Measurements from ENCODE around the gene PRKACA.

Gene PRKACA

GRCh38 chr19:14053500-14053899 is 64.1 kb downstream of the PRKACA start:
- Histone ChIP-seq H3K79me2 (ENCODE audit: control insufficient read depth, low read length) (no peaks in the 10 kb centered on the region), H3K4me2 (ENCODE audit: low read length) (no peak overlapping the region), H3K36me3 (ENCODE audit: control insufficient read depth, low read length) (peaks cover 7% of the 10 kb centered on the region), H3K4me3 (ENCODE audit: low read length) (no peak overlapping the region), H4K20me1 (ENCODE audit: control insufficient read depth, insufficient read depth, low read depth, low read length) (no peaks in the 10 kb centered on the region), H3K27me3 (ENCODE audit: control insufficient read depth, low read length) (peaks cover 18% of the 10 kb centered on the region), H3K9me2 (replicated peaks; ENCODE audit: control insufficient read depth, low read length) (no peaks in the 10 kb centered on the region), H3K9me3 (ENCODE audit: control insufficient read depth, insufficient read depth, low read length) (no peaks in the 10 kb centered on the region), H3K4me1 (ENCODE audit: control insufficient read depth, low read length) (peaks cover 8% of the 10 kb centered on the region), H3F3A (ENCODE audit: control insufficient read depth, insufficient read depth) (no peaks in the 10 kb centered on the region), H3K27ac (ENCODE audit: low read depth, low read length) (no peak overlapping the region)
- TF ChIP-seq, protein P1, sequence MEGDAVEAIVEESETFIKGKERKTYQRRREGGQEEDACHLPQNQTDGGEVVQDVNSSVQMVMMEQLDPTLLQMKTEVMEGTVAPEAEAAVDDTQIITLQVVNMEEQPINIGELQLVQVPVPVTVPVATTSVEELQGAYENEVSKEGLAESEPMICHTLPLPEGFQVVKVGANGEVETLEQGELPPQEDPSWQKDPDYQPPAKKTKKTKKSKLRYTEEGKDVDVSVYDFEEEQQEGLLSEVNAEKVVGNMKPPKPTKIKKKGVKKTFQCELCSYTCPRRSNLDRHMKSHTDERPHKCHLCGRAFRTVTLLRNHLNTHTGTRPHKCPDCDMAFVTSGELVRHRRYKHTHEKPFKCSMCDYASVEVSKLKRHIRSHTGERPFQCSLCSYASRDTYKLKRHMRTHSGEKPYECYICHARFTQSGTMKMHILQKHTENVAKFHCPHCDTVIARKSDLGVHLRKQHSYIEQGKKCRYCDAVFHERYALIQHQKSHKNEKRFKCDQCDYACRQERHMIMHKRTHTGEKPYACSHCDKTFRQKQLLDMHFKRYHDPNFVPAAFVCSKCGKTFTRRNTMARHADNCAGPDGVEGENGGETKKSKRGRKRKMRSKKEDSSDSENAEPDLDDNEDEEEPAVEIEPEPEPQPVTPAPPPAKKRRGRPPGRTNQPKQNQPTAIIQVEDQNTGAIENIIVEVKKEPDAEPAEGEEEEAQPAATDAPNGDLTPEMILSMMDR (IDR thresholded peaks at IDR 0.05; ENCODE audit: low read depth, low read length, poor library complexity, severe bottlenecking) = no peak
- TF ChIP-seq EZH2phosphoT487 (IDR thresholded peaks at IDR 0.05; ENCODE audit: borderline replicate concordance, low read length) = no peak

DNA sequence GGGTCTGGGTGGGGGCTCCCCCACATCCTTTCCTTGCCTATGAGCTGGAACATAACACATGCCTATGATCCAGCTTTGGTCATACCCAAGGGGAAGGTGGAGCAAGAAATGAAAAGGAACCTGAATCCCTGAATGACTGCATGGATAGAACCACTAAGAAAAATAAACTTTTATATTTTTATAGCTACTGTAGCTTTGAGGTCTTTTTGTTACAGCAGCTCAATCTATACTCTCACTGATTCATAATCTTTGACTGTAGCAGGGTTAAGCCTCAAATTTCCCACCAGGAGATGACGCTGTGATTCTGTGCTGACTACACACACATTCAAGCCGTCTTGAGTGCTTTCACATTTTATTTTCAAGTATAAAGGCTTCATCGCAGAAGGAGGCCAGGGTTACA is 64.5 kb downstream of the PRKACA start:
- Histone ChIP-seq H4K20me1 (ENCODE audit: control insufficient read depth, insufficient read depth, low read depth, low read length) (no peaks in the 10 kb centered on the region), H3K4me3 (ENCODE audit: low read length) (no peak overlapping the region), H3K4me2 (ENCODE audit: low read length) (no peak overlapping the region), H3K4me1 (ENCODE audit: control insufficient read depth, low read length) (peaks cover 5% of the 10 kb centered on the region), H3F3A (ENCODE audit: control insufficient read depth, insufficient read depth) (no peaks in the 10 kb centered on the region), H3K9me3 (ENCODE audit: control insufficient read depth, insufficient read depth, low read length) (peaks cover 3% of the 10 kb centered on the region; the same call in 1 of the 2 replicates), H3K36me3 (ENCODE audit: control insufficient read depth, low read length) (peaks cover 10% of the 10 kb centered on the region), H3K79me2 (ENCODE audit: control insufficient read depth, low read length) (no peaks in the 10 kb centered on the region), H3K27me3 (ENCODE audit: control insufficient read depth, low read length) (peaks cover 14% of the 10 kb centered on the region), H3K9me2 (replicated peaks; ENCODE audit: control insufficient read depth, low read length) (no peaks in the 10 kb centered on the region), H3K27ac (ENCODE audit: low read depth, low read length) (no peak overlapping the region)
- TF ChIP-seq EZH2phosphoT487 (IDR thresholded peaks at IDR 0.05; ENCODE audit: borderline replicate concordance, low read length) = no peak
- TF ChIP-seq, protein P1 (IDR thresholded peaks at IDR 0.05; ENCODE audit: low read depth, low read length, poor library complexity, severe bottlenecking) = no peak

DNA sequence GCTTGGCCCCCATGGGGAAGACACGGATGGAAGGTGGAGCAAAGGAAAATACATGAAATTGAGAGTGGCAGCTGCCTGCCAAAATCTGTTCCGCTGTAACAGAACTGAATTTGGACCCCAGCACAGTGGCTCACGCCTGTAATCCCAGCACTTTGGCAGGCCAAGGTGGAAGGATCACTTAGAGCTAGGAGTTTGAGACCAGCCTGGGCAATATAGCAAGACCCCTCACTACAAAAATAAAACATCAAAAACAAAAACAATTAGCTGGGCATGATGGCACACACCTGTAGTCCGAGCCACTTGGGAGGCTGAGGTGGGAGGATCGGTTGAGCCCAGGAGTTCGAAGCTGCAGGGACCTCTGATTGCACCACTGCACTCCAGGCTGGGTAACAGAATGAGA is 65.1 kb downstream of the PRKACA start:
- Histone ChIP-seq H3F3A (ENCODE audit: control insufficient read depth, insufficient read depth) (no peaks in the 10 kb centered on the region), H3K27me3 (ENCODE audit: control insufficient read depth, low read length) (peaks cover 9% of the 10 kb centered on the region), H3K9me2 (replicated peaks; ENCODE audit: control insufficient read depth, low read length) (no peaks in the 10 kb centered on the region), H3K9me3 (ENCODE audit: control insufficient read depth, insufficient read depth, low read length) (peaks cover 3% of the 10 kb centered on the region; the same call in 1 of the 2 replicates), H4K20me1 (ENCODE audit: control insufficient read depth, insufficient read depth, low read depth, low read length) (no peaks in the 10 kb centered on the region), H3K36me3 (ENCODE audit: control insufficient read depth, low read length) (peaks cover 10% of the 10 kb centered on the region), H3K79me2 (ENCODE audit: control insufficient read depth, low read length) (no peaks in the 10 kb centered on the region), H3K4me2 (ENCODE audit: low read length) (no peak overlapping the region), H3K4me3 (ENCODE audit: low read length) (no peak overlapping the region), H3K4me1 (ENCODE audit: control insufficient read depth, low read length) (no peaks in the 10 kb centered on the region), H3K27ac (ENCODE audit: low read depth, low read length) (no peak overlapping the region)
- no peak for TF ChIP-seq EZH2phosphoT487 (IDR thresholded peaks at IDR 0.05; ENCODE audit: borderline replicate concordance, low read length)
- TF ChIP-seq, protein P1 (IDR thresholded peaks at IDR 0.05; ENCODE audit: low read depth, low read length, poor library complexity, severe bottlenecking) = no peak
